C4-2B (cell line): ENCODE data around the gene ZNF835.

Experiments
- ZFX ChIP-seq: fragments of 450-650 bp; IDR thresholded peaks from 2 replicates; pipeline ENCODE4 v1.6.1; 2017
- TF ChIP-seq, protein P1 (sequence below): fragments of 450-650 bp; conservative IDR thresholded peaks from 2 replicates; pipeline ENCODE4 v1.5.1; 2017; ENCODE audit warnings: mild to moderate bottlenecking

DNA sequence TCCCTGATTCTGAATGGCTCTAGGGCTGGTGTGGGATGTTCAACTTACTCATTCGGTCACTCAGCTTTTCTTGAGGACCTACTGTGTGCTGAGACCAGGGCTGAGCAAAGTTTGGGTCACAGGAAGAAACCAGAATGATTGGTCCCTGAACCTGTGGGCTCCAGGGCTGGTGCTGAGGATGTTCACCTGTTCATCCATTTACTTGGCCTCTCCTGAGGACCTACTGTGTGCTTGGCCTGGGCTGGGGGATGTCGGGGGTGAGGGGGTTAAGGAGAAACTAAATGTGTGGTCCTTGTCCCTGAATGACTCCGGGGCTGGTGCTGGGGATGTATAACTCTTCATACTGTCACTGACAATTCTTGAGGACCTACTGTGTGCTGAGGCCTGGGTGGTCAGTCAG is 10.3 kb downstream of the ZNF835 start:
- TF ChIP-seq, protein P1, sequence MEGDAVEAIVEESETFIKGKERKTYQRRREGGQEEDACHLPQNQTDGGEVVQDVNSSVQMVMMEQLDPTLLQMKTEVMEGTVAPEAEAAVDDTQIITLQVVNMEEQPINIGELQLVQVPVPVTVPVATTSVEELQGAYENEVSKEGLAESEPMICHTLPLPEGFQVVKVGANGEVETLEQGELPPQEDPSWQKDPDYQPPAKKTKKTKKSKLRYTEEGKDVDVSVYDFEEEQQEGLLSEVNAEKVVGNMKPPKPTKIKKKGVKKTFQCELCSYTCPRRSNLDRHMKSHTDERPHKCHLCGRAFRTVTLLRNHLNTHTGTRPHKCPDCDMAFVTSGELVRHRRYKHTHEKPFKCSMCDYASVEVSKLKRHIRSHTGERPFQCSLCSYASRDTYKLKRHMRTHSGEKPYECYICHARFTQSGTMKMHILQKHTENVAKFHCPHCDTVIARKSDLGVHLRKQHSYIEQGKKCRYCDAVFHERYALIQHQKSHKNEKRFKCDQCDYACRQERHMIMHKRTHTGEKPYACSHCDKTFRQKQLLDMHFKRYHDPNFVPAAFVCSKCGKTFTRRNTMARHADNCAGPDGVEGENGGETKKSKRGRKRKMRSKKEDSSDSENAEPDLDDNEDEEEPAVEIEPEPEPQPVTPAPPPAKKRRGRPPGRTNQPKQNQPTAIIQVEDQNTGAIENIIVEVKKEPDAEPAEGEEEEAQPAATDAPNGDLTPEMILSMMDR, result no peak
- no peak for TF ChIP-seq ZFX
